ENCODE data around the gene MYZAP. TPM values are rescaled to one million over a fixed set of nuclear protein-coding genes. Genes with fewer than 3 reads are reported as not detected.
A peak's percentile ranks its signal among the peaks of the same experiment; 100 is the strongest.

MYZAP gene
- polyA plus RNA-seq, 1 donor from 2014 or later: not detected

DNA sequence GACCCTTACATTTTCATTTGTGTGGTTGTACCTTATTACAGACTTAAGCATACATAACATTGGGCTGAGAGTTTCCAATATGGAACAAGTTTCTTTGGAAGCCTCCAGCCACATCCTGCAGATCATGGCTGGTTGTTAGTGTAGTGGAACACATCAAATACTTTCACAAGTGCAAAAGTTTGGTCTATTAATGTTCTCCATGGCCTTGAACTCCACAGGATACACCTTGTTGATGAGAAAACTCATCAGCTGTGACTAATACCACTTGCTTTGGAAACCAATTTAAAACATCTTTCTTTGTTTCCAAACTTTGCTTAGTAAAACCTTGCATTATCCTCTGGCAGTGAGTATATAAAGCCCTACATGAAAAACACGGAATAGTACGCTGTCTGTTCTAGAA is 46.1 kb downstream of the MYZAP start:
- no peak overlapping the region for H3K4me2 ChIP-seq (ENCODE audit: low read length)
- H3K4me3 ChIP-seq (ENCODE audit: low read length): no peak overlapping the region
- H3K27me3 ChIP-seq (ENCODE audit: insufficient read depth, low read depth, low read length): no peaks in the 10 kb centered on the region
- H3K9ac ChIP-seq (ENCODE audit: low read length): no peak overlapping the region
- no peaks in the 10 kb centered on the region for H3K9me3 ChIP-seq (ENCODE audit: low read length)
- H3K36me3 ChIP-seq (ENCODE audit: insufficient read depth, low read length): no peaks in the 10 kb centered on the region
- no peak overlapping the region for H3K27ac ChIP-seq (ENCODE audit: low read length)
- H3K9me2 ChIP-seq (ENCODE audit: insufficient read depth, low read length): no peaks in the 10 kb centered on the region
- H4K20me1 ChIP-seq (ENCODE audit: insufficient read depth): no peaks in the 10 kb centered on the region
- no peak overlapping the region for H2AFZ ChIP-seq (ENCODE audit: low read depth, low read length)
- TF ChIP-seq POLR2AphosphoS5 (IDR thresholded peaks at IDR 0.05): no peak
- H3F3A ChIP-seq (ENCODE audit: insufficient read depth, low read length, poor library complexity, severe bottlenecking): no peaks in the 10 kb centered on the region
- H3K79me2 ChIP-seq (replicated peaks; ENCODE audit: insufficient read depth, low read length): no peaks in the 10 kb centered on the region

DNA sequence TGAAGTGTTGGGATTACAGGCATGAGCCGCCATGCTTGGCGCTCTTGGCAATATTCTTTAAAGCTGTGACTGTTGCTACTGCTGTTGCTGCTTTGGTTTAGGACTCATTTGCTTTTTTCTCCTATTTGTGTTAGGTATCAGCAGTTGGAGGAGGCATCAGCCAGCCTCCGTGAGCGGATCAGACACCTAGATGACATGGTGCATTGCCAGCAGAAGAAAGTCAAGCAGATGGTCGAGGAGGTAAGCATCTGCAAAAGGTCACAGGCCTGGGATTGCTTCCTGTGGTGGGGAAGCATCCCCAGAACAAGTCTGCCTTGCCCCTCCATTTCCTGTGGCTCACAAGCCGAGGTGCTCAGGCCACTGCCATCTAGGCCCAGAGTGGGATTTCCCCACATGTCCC is 47.6 kb downstream of the MYZAP start:
- Histone ChIP-seq H3K27me3 (ENCODE audit: insufficient read depth, low read depth, low read length) (no peaks in the 10 kb centered on the region), H3K9me3 (ENCODE audit: low read length) (no peaks in the 10 kb centered on the region), H3K36me3 (ENCODE audit: insufficient read depth, low read length) (no peaks in the 10 kb centered on the region), H4K20me1 (ENCODE audit: insufficient read depth) (no peaks in the 10 kb centered on the region), H3F3A (ENCODE audit: insufficient read depth, low read length, poor library complexity, severe bottlenecking) (no peaks in the 10 kb centered on the region), H3K9me2 (ENCODE audit: insufficient read depth, low read length) (no peaks in the 10 kb centered on the region), H3K9ac (ENCODE audit: low read length) (no peak overlapping the region), H3K79me2 (replicated peaks; ENCODE audit: insufficient read depth, low read length) (no peaks in the 10 kb centered on the region), H3K4me3 (ENCODE audit: low read length) (no peak overlapping the region), H3K27ac (ENCODE audit: low read length) (no peak overlapping the region), H2AFZ (ENCODE audit: low read depth, low read length) (no peak overlapping the region), H3K4me2 (ENCODE audit: low read length) (no peak overlapping the region)
- TF ChIP-seq EZH2 (IDR thresholded peaks at IDR 0.05; ENCODE audit: borderline replicate concordance, insufficient read depth, low read length, poor library complexity, severe bottlenecking) (no peak), EP300 (conservative IDR thresholded peaks at IDR 0.05; ENCODE audit: poor library complexity, severe bottlenecking) (no peak), SMC3 (conservative IDR thresholded peaks at IDR 0.05; ENCODE audit: poor library complexity) (no peak)

DNA sequence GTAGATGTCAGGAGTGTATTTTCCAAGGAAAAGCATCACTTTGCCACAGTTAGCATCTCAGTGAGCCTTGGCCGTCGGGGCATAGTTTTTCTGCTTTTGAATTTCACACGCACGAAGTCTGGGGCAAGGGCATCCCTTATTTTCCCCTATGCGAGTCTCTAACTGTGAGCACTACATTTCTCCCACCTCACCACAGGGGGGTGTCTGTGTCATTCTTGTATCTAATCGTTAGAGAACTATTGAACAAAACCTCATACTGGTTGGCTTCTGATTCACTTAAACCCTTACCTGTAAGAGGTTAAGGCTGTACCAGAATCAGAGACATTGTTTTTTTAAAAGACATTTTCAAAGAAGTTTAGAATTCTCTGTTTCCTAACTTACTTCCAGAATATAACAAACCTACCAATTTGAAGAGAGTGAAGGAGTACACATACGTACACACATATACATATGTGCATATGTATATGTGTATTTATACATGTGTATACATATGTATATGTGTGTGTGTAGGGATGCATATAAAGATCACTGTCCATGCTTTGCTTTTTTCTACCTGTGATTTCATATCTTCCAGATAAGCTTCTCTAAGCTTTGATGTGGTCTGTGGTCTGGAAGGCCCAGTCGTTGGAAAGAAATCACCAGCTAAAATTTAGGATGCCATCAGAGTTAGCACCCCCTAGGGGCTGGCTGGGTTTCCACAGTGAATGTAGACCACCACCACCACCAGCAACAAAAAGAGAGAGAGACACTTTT is 49.4 kb downstream of the MYZAP start:
- Histone ChIP-seq H3K27me3 (ENCODE audit: insufficient read depth, low read depth, low read length) (no peaks in the 10 kb centered on the region), H3K27ac (ENCODE audit: low read length) (no peak overlapping the region), H3F3A (ENCODE audit: insufficient read depth, low read length, poor library complexity, severe bottlenecking) (no peaks in the 10 kb centered on the region), H3K9me3 (ENCODE audit: low read length) (no peaks in the 10 kb centered on the region), H3K36me3 (ENCODE audit: insufficient read depth, low read length) (no peaks in the 10 kb centered on the region), H2AFZ (ENCODE audit: low read depth, low read length) (no peak overlapping the region), H3K9me2 (ENCODE audit: insufficient read depth, low read length) (no peaks in the 10 kb centered on the region), H3K9ac (ENCODE audit: low read length) (no peak overlapping the region), H3K4me2 (ENCODE audit: low read length) (no peak overlapping the region), H4K20me1 (ENCODE audit: insufficient read depth) (no peaks in the 10 kb centered on the region), H3K79me2 (replicated peaks; ENCODE audit: insufficient read depth, low read length) (no peaks in the 10 kb centered on the region), H3K4me3 (ENCODE audit: low read length) (no peak overlapping the region)
- no peak for TF ChIP-seq POLR2AphosphoS5 (IDR thresholded peaks at IDR 0.05)
- peak; percentile 49 for TF ChIP-seq RAD21 (conservative IDR thresholded peaks at IDR 0.05)
- peak; percentile 48 for TF ChIP-seq SMC3 (conservative IDR thresholded peaks at IDR 0.05; ENCODE audit: poor library complexity)

DNA sequence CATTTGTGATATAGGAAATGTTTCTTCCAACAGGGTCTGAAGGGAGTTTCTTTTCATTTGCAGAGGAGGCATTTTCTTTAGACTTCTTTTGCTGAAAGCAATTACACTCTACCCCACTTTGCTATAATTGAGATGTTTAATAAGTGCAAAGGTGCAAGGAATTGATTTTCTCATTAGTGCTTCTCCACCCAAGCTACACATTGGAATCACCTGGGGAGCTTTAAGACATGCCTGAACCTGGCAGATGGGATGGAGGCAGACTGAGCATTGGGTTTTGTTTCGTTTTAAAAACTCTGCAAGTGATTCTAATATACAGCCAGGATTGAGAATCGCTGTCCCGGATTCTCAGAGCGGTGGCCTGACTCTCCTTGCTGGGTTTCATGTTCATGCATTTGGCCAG is 52.1 kb downstream of the MYZAP start:
- H3K79me2 ChIP-seq (replicated peaks; ENCODE audit: insufficient read depth, low read length): no peaks in the 10 kb centered on the region
- no peak overlapping the region for H3K4me2 ChIP-seq (ENCODE audit: low read length)
- no peak overlapping the region for H3K9ac ChIP-seq (ENCODE audit: low read length)
- H3K27ac ChIP-seq (ENCODE audit: low read length): no peak overlapping the region
- no peak for TF ChIP-seq SMC3 (conservative IDR thresholded peaks at IDR 0.05; ENCODE audit: poor library complexity)
- H3K9me3 ChIP-seq (ENCODE audit: low read length): no peaks in the 10 kb centered on the region
- no peak overlapping the region for H2AFZ ChIP-seq (ENCODE audit: low read depth, low read length)
- H3K36me3 ChIP-seq (ENCODE audit: insufficient read depth, low read length): no peaks in the 10 kb centered on the region
- no peak overlapping the region for H3K4me3 ChIP-seq (ENCODE audit: low read length)
- H4K20me1 ChIP-seq (ENCODE audit: insufficient read depth): no peaks in the 10 kb centered on the region
- H3K27me3 ChIP-seq (ENCODE audit: insufficient read depth, low read depth, low read length): no peaks in the 10 kb centered on the region
- no peaks in the 10 kb centered on the region for H3F3A ChIP-seq (ENCODE audit: insufficient read depth, low read length, poor library complexity, severe bottlenecking)
- no peaks in the 10 kb centered on the region for H3K9me2 ChIP-seq (ENCODE audit: insufficient read depth, low read length)
